Uterus (tissue), 2 donors: Measurements from ENCODE around the gene RCOR2.

Experiments
- CTCF ChIP-seq, 4 experiments: fragments of 200-600 bp in 2 of 4; fragments of 450-650 bp in 2 of 4; sonication (generic) in 2 of 4; IDR thresholded peaks; one replicate each; pipeline ENCODE4 v1.5.1; 2016 to 2019; ENCODE audit warnings: antibody characterized with exemption in 4 of 4, mild to moderate bottlenecking in 2 of 4, moderate library complexity in 1 of 4
- POLR2A ChIP-seq, 2 donors: fragments of 450-650 bp; IDR thresholded peaks; one replicate each; pipeline ENCODE4 v1.6.1; 2016; ENCODE audit warnings: antibody characterized with exemption in 2 of 2, mild to moderate bottlenecking in 1 of 2, moderate library complexity in 1 of 2

GRCh38 chr11:63903884-63904283, 13.1 kb downstream of the RCOR2 start:
- TF ChIP-seq CTCF (IDR thresholded peaks at IDR 0.05): no peak
- TF ChIP-seq POLR2A (IDR thresholded peaks at IDR 0.05): no peak
